ENCODE measurements around the gene TMEM117.

GRCh38 chr12:44286336-44286735, 450.5 kb downstream of the TMEM117 start:
- TF ChIP-seq CTCF (IDR thresholded peaks at IDR 0.05) (no peak), POLR2A (IDR thresholded peaks at IDR 0.05) (no peak)
